Putamen (tissue), 1 donor: Measurements from ENCODE around the gene SLC44A1.
"Not testable (repeated sequence)": the region's sequence is repeated elsewhere in the genome, so short reads cannot be mapped to it uniquely, and the experiment has no call there.

Experiments used
- DNase-seq: peaks from one replicate; pipeline ENCODE4 v3.0.0-alpha.2; 2016; ENCODE audit warnings: low spot score

Gene SLC44A1

DNA sequence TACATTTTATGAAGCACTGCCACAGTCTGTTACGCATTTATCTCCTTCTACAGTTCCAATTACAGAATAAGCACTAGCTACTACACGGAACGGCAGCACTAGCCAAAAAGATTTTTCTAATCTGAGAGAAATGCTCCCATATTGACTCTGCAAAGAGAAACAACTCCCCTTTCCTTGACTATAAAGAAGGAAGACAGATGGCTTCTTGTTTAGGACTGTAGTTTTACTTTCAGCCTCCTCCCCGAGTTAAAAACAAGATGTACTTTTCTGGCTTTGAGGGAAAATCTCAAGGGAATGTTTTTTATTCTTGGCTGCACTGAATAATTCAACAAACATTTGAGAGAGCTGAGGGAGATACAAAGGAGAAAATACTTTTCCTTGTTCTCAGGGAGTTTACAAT lies 1.9 kb upstream of the SLC44A1 start:
- no peak for DNase-seq

DNA sequence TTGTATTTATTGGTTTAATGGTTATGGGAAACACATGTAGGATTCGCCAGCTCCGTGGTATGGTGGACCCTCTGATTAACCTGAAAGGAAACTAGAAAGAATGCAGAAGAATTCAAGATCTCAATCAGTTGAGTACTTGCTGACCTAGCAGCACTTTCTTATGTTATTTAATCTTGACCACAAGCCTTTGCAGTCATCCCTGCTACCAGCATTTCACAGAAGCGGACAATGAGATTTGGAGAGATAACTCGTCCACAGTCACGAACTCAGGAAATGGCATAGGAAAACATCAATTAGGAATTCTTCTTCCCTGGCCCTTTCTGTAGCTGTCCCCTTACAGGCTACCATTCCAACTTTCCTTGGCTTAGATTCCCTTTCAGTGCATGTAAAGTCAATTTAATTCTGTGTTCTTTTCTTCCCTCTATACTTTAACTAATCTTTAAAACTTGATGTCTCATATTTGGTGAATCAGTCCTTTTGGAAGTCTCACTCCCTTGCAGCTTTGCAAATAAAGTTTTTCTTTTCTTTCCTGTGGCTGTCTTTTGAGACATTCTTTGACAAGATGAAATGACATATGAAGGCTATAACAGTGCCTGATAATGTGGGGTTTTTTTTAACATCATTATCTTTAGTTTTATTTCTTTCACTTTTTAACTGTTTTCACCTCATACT lies 1.3 kb upstream of the SLC44A1 start:
- no peak for DNase-seq

DNA sequence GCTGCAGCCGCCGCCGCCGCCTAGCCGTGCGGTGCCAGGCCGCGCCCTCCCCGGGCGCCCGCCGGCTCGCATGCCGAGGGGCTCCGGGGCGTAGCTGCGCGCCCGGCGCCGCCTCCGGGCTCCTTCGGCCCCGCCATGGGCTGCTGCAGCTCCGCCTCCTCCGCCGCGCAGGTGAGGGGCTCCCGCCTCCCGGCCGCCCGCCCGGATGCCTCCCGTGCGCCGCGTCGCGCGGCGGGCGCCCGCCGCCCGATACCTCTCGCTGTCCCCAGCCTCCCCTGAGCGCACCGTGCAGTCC lies 230 bp downstream of the SLC44A1 start:
- DNase-seq = no peak

DNA sequence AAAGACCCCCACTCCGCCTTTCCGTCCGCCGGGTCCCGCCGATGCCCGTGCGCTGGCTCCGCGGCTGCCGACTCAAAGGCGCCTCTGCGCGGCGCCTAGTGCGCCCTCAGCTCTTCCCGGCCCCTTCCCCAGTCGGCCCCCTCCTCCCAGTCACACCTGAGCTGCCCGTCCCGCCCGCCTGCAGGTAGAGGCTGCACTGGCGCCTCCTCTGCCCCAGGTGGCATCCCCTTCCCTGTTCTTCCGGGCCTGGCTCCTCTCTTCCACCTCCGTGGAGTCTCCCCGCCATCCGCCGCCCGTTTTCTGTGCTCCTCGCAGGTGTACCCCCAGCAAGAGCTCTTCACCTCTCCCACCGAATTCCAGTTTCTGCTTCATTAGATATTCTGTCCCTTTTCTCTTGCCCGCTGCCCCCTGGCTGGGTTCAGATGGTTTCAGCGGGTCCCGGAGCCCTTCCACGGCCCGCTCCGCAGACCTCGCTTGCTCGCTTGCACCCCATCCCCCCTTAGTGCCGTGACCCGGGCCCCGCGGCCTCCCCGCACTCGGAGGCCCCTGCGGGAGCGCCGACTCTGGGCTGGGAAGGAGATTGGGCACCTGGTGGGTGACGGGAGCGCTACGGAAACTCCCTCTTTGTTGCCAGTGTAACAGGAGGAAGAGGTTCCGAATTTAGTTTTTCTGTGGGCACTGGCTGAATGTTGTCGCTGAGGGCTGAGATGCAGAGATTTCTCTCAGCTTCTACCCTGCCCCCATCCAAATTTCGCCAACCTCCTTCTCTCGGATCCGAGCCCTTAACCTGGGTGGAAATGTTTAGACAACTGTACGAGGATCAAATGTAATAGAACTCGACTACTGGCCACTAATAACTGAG lies 809 bp downstream of the SLC44A1 start:
- DNase-seq = no peak

DNA sequence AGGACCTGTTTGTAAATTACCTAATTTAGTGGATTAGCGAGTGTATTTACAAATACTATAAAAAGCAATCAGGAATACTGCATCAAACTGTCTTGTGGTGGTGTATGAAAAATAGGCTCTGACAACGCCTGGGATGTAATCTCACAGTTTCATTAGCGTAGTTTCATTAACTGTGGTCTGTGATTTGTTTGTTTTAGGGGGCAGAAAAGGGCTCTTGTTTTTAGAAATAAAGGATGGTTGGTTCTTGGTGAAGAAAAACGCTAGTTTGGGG lies 1.4 kb downstream of the SLC44A1 start:
- no peak for DNase-seq

DNA sequence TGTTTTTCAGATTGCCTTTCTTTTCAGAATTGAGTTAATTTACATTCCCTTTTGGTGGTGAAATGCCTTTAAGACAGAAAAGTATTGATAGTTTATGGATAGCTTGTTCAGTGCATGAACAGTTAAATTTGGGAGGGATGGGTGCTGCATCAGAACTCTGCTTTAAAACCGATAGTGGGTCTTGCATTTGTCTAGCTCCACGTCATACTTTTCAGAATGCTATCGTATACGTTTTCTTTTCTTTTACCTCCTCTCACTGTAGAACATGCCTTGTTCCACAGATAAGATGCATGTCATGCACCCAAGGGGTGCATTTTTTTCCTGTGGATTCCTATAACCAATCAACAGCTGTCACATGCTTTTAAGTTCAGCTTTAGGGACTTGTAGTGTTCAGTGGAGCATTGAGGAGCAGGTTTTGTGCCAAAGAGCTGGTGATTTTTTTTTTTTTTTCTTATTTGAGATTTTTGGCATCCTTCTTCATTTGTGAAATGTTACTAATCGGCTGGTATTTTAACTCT lies 2.3 kb downstream of the SLC44A1 start:
- no peak for DNase-seq

DNA sequence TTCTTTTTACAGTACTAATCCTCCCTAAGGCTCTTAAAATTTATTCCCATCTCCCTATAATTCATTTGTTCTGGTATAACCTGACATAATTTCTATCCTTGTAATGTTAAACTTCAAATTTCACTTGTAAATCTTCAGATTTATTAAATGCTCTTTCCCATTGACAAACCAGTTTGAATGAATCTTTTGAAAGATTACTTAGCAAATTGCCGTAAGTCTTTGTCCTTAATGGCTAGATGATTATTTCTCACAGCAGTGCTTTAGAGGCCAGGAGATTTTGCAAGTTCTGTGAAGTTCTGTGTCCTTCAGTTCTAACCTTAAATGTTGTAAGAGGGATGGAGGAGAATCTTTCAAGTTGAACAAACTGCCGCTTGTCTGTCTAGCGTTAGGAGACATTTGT lies 4.2 kb downstream of the SLC44A1 start:
- no peak for DNase-seq

DNA sequence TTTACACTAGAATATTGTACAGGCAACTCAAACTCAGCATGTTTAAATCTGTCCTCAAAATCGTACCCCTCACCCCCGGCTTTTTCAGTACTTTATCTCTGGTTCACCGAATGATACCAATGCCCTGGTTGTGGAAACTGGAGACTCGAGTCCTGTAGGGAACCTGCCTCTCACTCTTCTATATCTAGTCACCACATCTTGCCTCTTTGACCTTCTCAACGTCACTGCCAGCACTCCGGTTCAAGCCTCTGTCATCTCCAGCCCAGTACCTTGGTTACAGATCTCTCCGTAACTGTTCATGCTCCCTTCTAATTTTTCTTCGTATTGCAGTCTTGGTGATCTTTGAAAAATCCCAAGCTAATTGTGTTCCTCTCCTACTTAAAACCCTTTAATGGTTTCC lies 6.7 kb downstream of the SLC44A1 start:
- DNase-seq = no peak

DNA sequence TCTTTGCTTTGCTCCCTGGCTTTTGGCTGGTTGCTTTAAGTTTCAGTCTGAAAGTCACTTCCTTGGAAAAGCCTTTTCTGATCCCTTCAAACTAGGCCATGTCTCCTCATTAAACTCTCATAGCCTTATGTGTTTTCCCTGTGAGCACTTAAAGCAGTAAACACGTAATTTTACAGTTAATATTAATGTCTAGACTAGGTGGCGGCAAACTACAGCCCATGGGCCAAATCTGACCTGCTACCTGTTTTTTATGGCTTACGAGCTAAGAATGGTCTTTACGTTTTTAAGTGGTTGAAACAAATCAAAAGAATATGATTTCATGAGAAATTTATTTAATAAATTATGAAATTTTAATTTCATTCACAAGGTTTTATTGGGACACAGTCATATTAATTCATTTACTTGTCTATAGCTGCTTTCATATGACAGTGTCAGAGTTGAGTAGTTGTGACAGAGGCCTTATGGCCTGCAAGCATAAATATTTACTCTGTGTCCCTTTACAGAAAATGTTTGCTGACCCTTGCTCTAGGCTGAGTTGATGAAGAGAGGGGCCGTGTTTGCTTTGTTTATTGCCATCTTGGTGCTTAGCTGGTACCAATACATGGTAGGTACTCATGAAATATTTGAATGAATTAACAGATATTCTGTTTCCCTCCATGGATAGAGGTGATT lies 7.4 kb downstream of the SLC44A1 start:
- DNase-seq = no peak

DNA sequence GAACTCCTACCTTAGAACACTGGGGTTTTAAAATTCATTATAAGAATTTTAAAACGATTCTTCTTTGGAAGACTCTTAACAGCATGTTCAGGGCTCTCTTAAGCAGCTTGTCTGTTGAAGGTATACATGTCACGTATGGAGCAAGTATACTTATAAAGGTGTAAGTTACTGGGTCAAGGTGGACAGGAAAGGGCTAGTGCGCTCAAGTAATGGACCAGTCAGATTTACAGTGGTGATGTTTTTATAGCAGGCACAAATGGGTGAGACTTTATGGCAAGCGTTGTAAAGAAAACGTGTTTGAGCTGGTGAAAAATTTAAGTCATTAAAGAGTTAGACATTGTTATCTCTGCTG lies 7.9 kb downstream of the SLC44A1 start:
- no peak for DNase-seq

DNA sequence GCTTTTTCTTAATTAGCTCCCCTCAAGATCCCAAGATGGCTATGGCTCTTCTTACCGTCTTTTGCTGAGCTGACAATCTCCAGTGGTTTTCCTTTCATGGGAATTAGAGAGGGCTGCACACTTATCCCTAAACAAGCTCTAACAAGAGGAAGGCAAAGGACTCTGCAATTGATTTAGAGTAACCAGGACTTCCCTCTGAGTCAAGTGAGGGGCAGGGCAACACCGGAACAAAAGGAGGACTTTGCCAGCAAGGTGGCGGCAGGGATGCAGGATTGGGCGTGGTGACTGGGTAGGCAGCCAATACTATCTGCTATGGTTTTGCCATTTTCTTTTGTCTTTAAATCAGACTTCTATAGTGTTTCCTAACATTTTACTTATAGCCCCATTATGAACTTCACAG lies 9.8 kb downstream of the SLC44A1 start:
- no peak for DNase-seq

DNA sequence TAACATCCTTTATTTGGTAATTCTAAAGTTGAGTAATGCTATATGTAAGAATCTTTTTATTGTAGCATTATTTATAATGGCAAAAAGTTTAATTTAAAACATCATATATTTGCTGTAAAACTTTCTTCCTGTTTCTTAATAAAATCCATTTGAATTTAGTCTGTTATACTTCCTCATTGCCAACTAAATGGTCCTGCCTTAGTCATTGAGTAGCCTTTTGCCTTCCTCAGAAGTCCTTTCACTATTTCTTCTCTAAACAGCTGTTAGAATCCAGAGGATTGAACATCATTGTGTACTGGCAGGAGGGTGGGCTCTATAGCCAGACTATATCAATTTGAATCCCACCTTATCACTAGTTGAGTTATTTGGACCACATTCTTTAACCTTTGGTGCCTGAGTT lies 11.0 kb downstream of the SLC44A1 start:
- no peak for DNase-seq

DNA sequence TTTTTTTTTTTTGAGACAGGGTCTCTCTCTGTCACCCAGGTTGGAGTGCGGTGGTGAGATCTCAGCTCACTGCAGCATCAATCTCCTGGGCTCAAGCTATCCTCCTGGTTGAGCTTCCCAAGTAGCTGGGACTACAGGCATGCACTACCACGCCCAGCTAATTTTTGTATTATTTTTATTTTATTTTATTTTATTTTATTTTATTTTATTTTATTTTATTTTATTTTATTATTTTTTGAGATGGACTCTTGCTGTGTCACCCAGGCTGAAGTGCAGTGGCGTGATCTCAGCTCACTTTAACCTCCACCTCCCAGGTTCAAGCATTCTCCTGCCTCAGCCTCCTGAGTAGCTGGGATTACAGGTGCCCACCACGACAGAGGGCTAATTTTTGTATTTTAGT lies 12.1 kb downstream of the SLC44A1 start:
- not testable (repeated sequence) for DNase-seq

DNA sequence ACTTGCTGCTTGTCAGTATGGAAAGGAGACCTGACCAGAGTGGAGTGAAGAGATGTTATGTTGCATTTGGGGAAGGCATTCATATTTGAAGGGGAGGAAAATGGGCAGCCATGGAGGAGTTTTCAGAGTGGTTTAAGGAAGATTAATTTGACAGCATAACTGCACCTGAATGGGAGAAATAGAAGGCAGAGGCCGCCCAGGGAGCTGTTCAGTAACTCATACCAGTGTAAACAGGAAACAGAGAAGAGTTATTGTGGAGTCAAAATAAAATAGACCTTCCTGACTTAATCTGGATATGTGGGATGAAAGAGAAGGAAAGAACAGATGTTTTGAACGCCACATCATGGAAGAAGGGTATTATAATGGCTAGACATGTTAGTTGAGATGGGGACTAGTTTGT lies 13.4 kb downstream of the SLC44A1 start:
- DNase-seq = no peak

DNA sequence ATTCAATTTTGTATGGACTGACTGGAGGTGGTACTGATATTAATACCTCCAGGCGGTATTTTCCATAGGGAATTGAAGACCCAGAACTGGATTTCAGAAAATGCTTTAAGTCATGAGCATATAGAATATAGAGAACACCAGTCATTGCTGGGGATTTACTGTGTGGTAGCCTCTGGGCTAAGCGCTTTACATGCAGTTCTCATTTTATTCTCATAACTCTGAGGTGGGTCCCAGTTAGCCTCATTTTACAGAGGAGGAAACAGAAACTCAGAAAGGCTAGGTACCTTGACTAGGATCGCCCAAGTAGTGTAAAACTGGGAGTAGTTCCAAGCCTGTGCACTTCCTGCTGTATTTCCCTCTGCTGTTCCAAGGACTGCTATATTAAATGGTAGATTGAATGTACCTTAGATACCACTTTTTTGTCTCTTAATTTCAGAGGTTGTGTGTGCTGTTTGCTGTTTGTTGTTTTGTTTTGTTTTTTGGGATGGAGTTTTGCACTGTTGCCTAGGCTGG lies 13.8 kb downstream of the SLC44A1 start:
- no peak for DNase-seq

DNA sequence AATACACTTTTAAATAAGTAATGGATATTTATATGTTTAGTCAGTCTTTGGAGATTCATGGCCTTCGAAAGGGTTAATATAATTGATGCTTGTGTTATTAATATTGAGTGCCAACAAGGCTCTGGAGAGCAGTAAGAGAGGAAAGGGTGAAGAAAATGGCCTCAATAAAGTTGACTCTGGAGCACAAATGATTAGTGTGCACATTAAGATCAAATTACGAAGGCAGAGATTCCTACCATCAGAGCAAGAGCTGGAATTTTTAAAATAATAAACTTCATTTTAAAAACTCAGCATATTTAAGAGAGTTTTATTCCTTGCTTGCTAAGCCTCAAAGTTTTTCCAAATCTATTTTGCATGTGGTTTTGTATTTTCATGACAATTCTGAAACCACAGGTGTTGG lies 14.8 kb downstream of the SLC44A1 start:
- no peak for DNase-seq

DNA sequence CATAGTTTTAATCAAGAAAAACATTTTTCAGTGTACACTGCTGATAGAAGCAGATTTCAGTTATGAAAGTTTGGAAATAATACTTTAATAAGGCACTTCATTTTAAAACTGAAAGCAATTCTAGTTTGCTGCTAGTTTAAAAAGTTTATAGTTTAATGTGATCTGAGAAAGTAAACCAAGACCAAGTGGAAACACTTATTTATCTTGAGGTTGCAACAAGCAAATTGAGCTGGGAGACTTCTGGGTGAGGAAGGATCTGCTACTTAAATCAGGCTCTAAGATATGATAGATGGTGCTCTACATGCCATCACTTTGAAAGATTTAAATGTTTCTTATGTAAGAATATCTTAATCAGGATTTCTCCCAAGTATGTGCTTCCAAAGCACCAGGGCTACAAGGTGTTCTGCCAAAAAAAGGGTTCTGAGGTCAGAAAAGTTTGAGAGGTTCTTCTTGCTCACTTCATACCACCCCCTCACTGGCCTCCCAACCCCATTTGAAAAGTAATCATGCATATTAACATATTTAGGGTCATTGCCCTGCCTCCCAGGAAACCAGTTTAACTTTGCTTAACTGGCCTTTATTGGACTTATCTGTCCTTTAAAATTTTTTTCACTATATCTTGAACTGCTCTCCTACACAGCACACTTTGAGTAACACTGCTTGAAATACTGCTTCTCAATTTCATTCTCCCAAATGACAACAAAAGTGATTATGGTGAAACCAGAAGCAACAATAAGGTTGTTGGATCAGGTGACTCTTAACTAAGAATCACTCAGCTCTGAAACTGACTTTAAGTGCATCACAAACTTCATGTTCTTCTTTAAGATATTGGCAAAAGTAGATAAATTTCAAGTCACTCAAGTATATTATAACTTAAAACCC lies 15.5 kb downstream of the SLC44A1 start:
- no peak for DNase-seq

DNA sequence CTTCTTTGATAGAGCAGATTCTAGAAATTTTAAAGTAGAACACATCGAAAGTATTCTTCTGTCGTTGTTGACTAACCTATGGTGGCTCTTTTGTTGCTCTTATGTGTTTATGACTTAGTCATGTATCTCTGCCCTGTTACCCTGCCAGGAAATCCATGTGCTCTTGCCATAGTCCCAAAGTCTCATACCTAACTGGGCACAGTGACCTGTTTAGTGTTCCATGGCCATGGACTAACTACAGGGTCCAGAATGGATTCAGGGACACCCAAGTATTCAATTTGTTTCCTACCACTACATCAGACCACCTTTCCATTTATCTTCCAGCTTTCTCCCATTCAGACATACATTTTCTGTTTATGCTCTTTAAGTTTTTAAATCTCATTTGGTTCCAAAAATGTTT lies 18.0 kb downstream of the SLC44A1 start:
- no peak for DNase-seq

DNA sequence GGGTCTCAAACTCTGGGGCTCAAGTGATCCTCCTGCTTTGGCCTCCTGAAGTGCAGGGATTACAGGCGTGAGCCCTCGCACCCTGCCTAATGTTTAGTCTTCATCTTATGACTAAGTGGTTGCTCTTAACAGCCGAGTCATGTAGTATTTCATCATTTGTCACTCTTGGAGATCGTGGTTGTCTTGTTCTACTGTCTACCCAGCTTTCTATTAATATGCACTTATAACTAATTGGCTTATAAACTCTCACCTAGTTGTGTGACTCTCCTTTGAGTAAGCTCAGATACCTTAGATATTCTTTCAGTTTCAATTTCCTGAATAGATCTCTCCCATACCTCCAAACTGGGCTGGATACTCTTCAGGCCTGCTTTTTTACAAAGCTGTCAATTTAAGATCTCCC lies 19.9 kb downstream of the SLC44A1 start:
- no peak for DNase-seq

DNA sequence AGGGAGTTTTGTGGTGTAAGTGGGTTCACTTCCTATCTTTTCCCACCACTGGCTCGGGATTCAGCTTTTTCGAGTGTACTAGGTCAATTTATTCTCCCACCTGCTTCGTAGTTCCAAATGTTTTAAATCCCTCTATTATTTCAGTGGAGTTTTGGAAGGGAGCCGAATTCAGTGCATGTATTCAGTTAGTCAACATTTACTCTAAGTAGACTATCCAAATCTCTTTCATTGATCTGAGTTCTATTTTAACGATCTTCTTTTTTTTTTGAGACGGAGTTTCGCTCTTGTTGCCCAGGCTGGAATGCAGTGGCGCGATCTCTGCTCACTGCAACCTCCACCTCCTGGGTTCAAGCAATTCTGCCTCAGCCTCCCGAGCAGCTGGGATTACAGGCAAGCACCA lies 23.8 kb downstream of the SLC44A1 start:
- not testable (repeated sequence) for DNase-seq

DNA sequence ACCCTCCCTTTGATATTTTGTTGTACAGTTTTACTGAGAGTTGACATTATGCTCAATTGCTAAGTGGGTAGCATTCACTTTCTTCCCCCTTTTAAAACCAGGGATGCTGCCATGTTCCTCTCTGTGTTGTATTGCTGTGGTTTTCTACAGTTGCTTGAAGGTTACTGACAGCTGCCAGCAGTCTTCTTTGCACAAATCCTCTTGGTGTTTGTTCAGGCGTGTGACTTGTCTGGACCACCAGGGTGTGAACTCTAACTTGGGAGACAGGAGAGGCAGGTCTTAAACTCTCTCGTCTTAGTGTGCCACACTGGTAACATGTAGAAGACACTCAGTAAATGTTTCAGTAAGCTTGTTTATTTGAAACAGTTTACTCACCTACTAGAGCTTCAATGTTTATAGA lies 25.1 kb downstream of the SLC44A1 start:
- DNase-seq = no peak

DNA sequence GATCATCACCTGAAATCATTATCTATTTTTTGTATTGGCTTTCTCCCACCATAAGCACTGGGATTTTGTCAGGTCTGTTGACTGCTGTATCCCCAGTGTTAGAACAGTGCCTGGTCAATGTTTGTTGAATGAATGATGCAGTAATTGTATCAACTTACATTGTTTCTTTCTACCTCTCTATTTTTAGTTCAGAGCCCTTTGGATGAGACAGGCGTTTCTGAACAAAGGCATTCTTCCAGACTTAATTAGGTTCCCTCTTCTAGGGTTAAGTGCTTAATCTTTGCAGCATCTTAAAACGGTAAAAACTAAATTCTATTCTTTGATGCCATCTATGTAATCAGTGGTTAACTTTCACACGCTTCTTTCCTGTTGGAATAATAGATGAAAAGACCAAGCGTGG lies 26.3 kb downstream of the SLC44A1 start:
- no peak for DNase-seq
